Omental fat pad (tissue), 4 donors: ENCODE data around the gene COX6A1. TPM values are rescaled to one million over a fixed set of nuclear protein-coding genes. Genes with fewer than 3 reads are reported as not detected.

Source experiments
- ATAC-seq: fragments of 150-250 bp; one replicate; pipeline ENCODE4 v1.9.1; 2016; ENCODE audit warnings: mild to moderate bottlenecking, moderate library complexity; ENCODE audit not compliant: low FRiP score
- DNase-seq: peaks from one replicate; pipeline ENCODE4 v3.0.0-alpha.2; 2019; ENCODE audit warnings: low spot score
- CTCF ChIP-seq, 3 donors: fragments of 450-650 bp; IDR thresholded peaks; one replicate each; pipeline ENCODE4 v1.5.1; 2016 to 2017; ENCODE audit warnings: antibody characterized with exemption in 3 of 3, mild to moderate bottlenecking in 3 of 3, moderate library complexity in 2 of 3
- total RNA-seq, 4 donors: library from RNA; depleted of rRNA; stranded (reverse); fragments of >200 nt; gene quantifications; one replicate each; pipeline ENCODE4 v1.1.0, GENCODE V29; 2016

COX6A1 gene
- total RNA-seq, 4 donors from 2014 or later = 374 to 751 (median 529) TPM

GRCh38 chr12:120402217-120402616, 35.7 kb upstream of the COX6A1 start:
- ATAC-seq (no peak), DNase-seq (no peak)
- TF ChIP-seq CTCF (IDR thresholded peaks at IDR 0.05) = no peak

GRCh38 chr12:120403869-120404268, 34.0 kb upstream of the COX6A1 start:
- no peak for ATAC-seq
- TF ChIP-seq CTCF (IDR thresholded peaks at IDR 0.05) = no peak
- no peak for DNase-seq

GRCh38 chr12:120404271-120404670, 33.6 kb upstream of the COX6A1 start:
- DNase-seq (no peak), ATAC-seq (no peak)
- no peak for TF ChIP-seq CTCF (IDR thresholded peaks at IDR 0.05)

DNA sequence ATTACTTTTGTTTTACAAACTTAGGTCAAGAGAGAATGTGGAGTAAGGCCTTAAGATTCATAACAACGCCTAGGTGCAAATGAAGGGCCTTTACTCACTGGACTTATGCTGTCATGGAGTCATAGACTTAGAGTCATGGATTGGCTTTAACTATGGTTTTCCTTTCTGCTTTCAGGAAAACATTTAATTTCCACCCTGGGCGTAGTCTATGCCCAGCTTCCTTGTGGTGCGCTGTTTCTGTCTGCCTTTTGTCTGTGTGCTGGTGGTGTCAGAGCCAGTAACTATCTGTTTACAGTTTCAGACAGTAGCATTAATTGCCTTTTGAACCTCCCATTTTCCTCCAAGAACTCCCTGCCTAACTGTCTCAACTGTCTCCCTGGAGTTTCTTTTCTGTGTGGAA, 31.8 kb upstream of the COX6A1 start:
- ATAC-seq (no peak), DNase-seq (no peak)
- no peak for TF ChIP-seq CTCF (IDR thresholded peaks at IDR 0.05)

GRCh38 chr12:120406553-120406952, 31.4 kb upstream of the COX6A1 start:
- ATAC-seq (no peak), DNase-seq (no peak)
- TF ChIP-seq CTCF (IDR thresholded peaks at IDR 0.05) = no peak

DNA sequence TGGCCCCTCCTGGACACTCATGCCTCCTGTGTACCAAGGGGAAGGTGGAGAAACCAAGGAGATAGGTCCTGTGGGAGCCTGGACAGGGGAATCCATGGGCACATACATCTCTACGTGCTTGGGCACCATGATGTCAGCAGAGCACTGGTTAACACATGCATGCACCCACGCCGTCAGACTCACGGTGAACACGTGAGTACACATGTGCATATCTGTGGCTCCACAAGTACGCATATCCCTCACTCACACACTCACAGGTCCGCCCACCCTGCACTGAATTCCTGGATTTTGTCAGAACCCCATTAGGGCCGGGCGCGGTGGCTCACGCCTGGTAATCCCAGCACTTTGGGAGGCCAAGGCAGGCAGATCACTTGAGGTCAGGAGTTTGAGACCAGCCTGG, 29.1 kb upstream of the COX6A1 start:
- TF ChIP-seq CTCF (IDR thresholded peaks at IDR 0.05) = no peak
- DNase-seq (no peak), ATAC-seq (no peak)

GRCh38 chr12:120412421-120412820, 25.5 kb upstream of the COX6A1 start:
- no peak for TF ChIP-seq CTCF (IDR thresholded peaks at IDR 0.05)
- DNase-seq (no peak), ATAC-seq (no peak)
